ENCODE results near the gene CCDC12. TPM values are rescaled to one million over a fixed set of nuclear protein-coding genes. Genes with fewer than 3 reads are reported as not detected.
A peak's percentile ranks its signal among the peaks of the same experiment; 100 is the strongest.

CCDC12 gene
- total RNA-seq, 4 donors from 2014 or later, result 43.2 to 60.6 (median 51.8) TPM

- H3K27ac ChIP-seq, result peak overlapping the region in 1 of 3 donors; percentile 28
Measured at GRCh38 chr3:46987743-46988401, 11.3 kb upstream of the CCDC12 start.

GRCh38 chr3:46987319-46987742, 10.8 kb upstream of the CCDC12 start:
- WGBS, 2 donors, result 76 to 88% methylated on average over 9 of the region's 9 CpGs
- Histone ChIP-seq H3K36me3 (no peaks in the 10 kb centered on the region), H3K27me3 (no peaks in the 10 kb centered on the region), H3K9me3 (no peaks in the 10 kb centered on the region), H3K4me1 (peaks cover 1 to 16% of the 10 kb centered on the region in 2 donors), H3K4me3 (replicated peaks in 1 of 3) (no peak overlapping the region), H3K27ac (peak overlapping the region in 1 of 3 donors; percentile 2)
- DNase-seq, result no peak
- TF ChIP-seq POLR2A (IDR thresholded peaks at IDR 0.05), result no peak
- intact Hi-C loops (cut with DNase I), result no loop called here

More at GRCh38 chr3:46987743-46988401, 11.3 kb upstream of the CCDC12 start:
- no peak for TF ChIP-seq POLR2A (IDR thresholded peaks at IDR 0.05)
- TF ChIP-seq CTCF (IDR thresholded peaks at IDR 0.05), result no peak
- Histone ChIP-seq H3K9me3 (no peaks in the 10 kb centered on the region), H3K4me3 (replicated peaks in 1 of 3) (no peak overlapping the region), H3K36me3 (no peaks in the 10 kb centered on the region), H3K27me3 (no peaks in the 10 kb centered on the region), H3K4me1 (peaks cover 0 to 12% of the 10 kb centered on the region in 2 donors)
- 49 to 60% methylated on average over 9 to 15 of the region's 16 CpGs for WGBS, 2 donors
- intact Hi-C loops (cut with DNase I), result no loop called here
- DNase-seq, result peak in 1 of 2 donors; percentile 47

- intact Hi-C loops (cut with DNase I), result no loop called here
- no peaks in the 10 kb centered on the region for H3K9me3 ChIP-seq
- DNase-seq, result no peak
- H3K36me3 ChIP-seq, result no peaks in the 10 kb centered on the region
- H3K27me3 ChIP-seq, result no peaks in the 10 kb centered on the region
- no peak overlapping the region for H3K4me3 ChIP-seq (replicated peaks in 1 of 3)
- H3K27ac ChIP-seq, result peak overlapping the region in 1 of 3 donors; percentile 2
- WGBS, 2 donors, result 92 to 100% methylated on average over 1 to 3 of the region's 3 CpGs
- TF ChIP-seq CTCF (IDR thresholded peaks at IDR 0.05) (no peak), POLR2A (IDR thresholded peaks at IDR 0.05) (no peak)
- H3K4me1 ChIP-seq, result peaks cover 6 to 21% of the 10 kb centered on the region in 2 donors
Measured at GRCh38 chr3:46986782-46987310, 10.3 kb upstream of the CCDC12 start.

GRCh38 chr3:46986055-46986730, 9.6 kb upstream of the CCDC12 start:
- no peak for DNase-seq
- WGBS, 2 donors, result 79 to 90% methylated on average over 1 to 4 of the region's 4 CpGs
- Histone ChIP-seq H3K4me3 (replicated peaks in 1 of 3) (no peak overlapping the region), H3K4me1 (peaks cover 8 to 27% of the 10 kb centered on the region in 2 donors), H3K9me3 (no peaks in the 10 kb centered on the region), H3K36me3 (no peaks in the 10 kb centered on the region), H3K27me3 (no peaks in the 10 kb centered on the region), H3K27ac (no peak overlapping the region)
- TF ChIP-seq POLR2A (IDR thresholded peaks at IDR 0.05), result no peak
- TF ChIP-seq CTCF (IDR thresholded peaks at IDR 0.05), result no peak
- intact Hi-C loops (cut with DNase I), result no loop called here

- Histone ChIP-seq H3K4me3 (replicated peaks in 1 of 3) (no peak overlapping the region), H3K9me3 (no peaks in the 10 kb centered on the region), H3K36me3 (no peaks in the 10 kb centered on the region), H3K27me3 (no peaks in the 10 kb centered on the region), H3K27ac (no peak overlapping the region), H3K4me1 (peaks cover 10 to 31% of the 10 kb centered on the region in 2 donors)
- intact Hi-C loops (cut with DNase I), result no loop called here
- DNase-seq, result no peak
- TF ChIP-seq CTCF (IDR thresholded peaks at IDR 0.05) (no peak), POLR2A (IDR thresholded peaks at IDR 0.05) (no peak)
- 96 to 100% methylated on average over 1 to 4 of the region's 5 CpGs for WGBS, 2 donors
Measured at GRCh38 chr3:46985588-46985987, 9.0 kb upstream of the CCDC12 start.

All from thyroid gland (tissue), 4 donors.